GM12878 (cell line): ENCODE results near the gene SYNGR1. TPM values are rescaled to one million over a fixed set of nuclear protein-coding genes. Genes with fewer than 3 reads are reported as not detected.
"Not testable (repeated sequence)": the region's sequence is repeated elsewhere in the genome, so short reads cannot be mapped to it uniquely, and the experiment has no call there.

Experiments used
- ATAC-seq: fragments of 200-7000 bp; cut with Tn5 transposase; 3 replicates; pipeline ENCODE4 v1.9.1; 2020; ENCODE audit warnings: mild to moderate bottlenecking, moderate library complexity
- BruUV-seq: library from RNA; stranded (reverse); fragments of 400-500 nt; replicated peaks from 2 replicates; lab custom pipeline; 2021; lab: Mats Ljungman, UMichigan
- CTCF ChIA-PET: fragments of 300-600 bp; sonication (Branson Sonifier 250); formaldehyde crosslinking; extraction: SDS; loops from one replicate; lab custom pipeline; 2021; ENCODE audit warnings: inconsistent platforms; lab: Yijun Ruan, JAX
- POLR2A ChIA-PET: fragments of 350-600 bp; formaldehyde crosslinking; extraction: SDS; loops from one replicate; lab custom pipeline; 2021; ENCODE audit warnings: inconsistent platforms; lab: Charles Lee
- RAD21 ChIA-PET: fragments of 300-600 bp; sonication (Branson Sonifier 250); formaldehyde crosslinking; loops from one replicate; lab custom pipeline; 2023; ENCODE audit warnings: antibody characterized with exemption; ENCODE audit not compliant: unreplicated experiment; lab: Charles Lee
- SMC1A ChIA-PET: fragments of 300-600 bp; sonication (Branson Sonifier 250); formaldehyde crosslinking; loops from one replicate; lab custom pipeline; 2023; ENCODE audit not compliant: unreplicated experiment, uncharacterized antibody; lab: Charles Lee
- DNase-seq: peaks from one replicate; pipeline ENCODE4 v3.0.0-alpha.2; 2011; ENCODE audit warnings: low read depth, low spot score
- FAIRE-seq: peaks from 3 replicates; lab custom pipeline; 2011; peaks lifted over from hg19 to GRCh38; lab: Jason Lieb, UNC
- H2AFZ ChIP-seq: 2 replicates; pipeline ENCODE4 v1.6.0; 2011; ENCODE audit warnings: low read depth, low read length, control low read depth; ENCODE audit not compliant: control insufficient read depth
- H3K27ac ChIP-seq: 2 replicates; pipeline ENCODE4 v1.5.1; 2011; ENCODE audit warnings: control low read depth; ENCODE audit not compliant: control insufficient read depth, insufficient read depth
- H3K27me3 ChIP-seq, 2 experiments: replicated peaks in 1 of 2; 2 replicates each; pipeline versions ENCODE4 v1.6.0 to v1.6.1; 2011; ENCODE audit warnings: low read length in 1 of 2; ENCODE audit not compliant: control insufficient read depth in 2 of 2, insufficient read depth in 2 of 2
- H3K36me3 ChIP-seq, 2 experiments: 2 replicates each; pipeline ENCODE4 v1.5.1; 2011; ENCODE audit warnings: low read length in 1 of 2; ENCODE audit not compliant: control insufficient read depth in 2 of 2, insufficient read depth in 2 of 2
- H3K4me1 ChIP-seq: 2 replicates; pipeline ENCODE4 v1.6.1; 2011; ENCODE audit warnings: mild to moderate bottlenecking, low read length, moderate library complexity, mixed read lengths; ENCODE audit not compliant: control insufficient read depth, insufficient read depth
- H3K4me2 ChIP-seq: 2 replicates; pipeline ENCODE4 v1.6.0; 2011; ENCODE audit warnings: control low read depth; ENCODE audit not compliant: control insufficient read depth, insufficient read depth
- H3K4me3 ChIP-seq: fragments of 200-600 bp; sonication (generic); 2 replicates; pipeline ENCODE4 v1.5.1; 2016
- H3K79me2 ChIP-seq: 2 replicates; pipeline ENCODE4 v1.6.0; 2011; ENCODE audit warnings: low read length; ENCODE audit not compliant: control insufficient read depth, insufficient read depth
- H3K9ac ChIP-seq: 2 replicates; pipeline ENCODE4 v1.8.0; 2011; ENCODE audit warnings: low read length, control low read depth, mixed read lengths; ENCODE audit not compliant: control insufficient read depth, insufficient read depth
- H3K9me3 ChIP-seq: replicated peaks from 3 replicates; pipeline ENCODE4 v1.5.1; 2011; ENCODE audit warnings: mild to moderate bottlenecking, low read length; ENCODE audit not compliant: control insufficient read depth, insufficient read depth
- H4K20me1 ChIP-seq: 2 replicates; pipeline ENCODE4 v1.6.0; 2011; ENCODE audit not compliant: control insufficient read depth, insufficient read depth
- MEF2A ChIP-seq: IDR thresholded peaks from 2 replicates; pipeline ENCODE4 v1.6.1; 2011; ENCODE audit warnings: low read depth, mild to moderate bottlenecking, low read length, moderate library complexity; ENCODE audit not compliant: insufficient read depth
- NR2C1 ChIP-seq: fragments of 450-650 bp; IDR thresholded peaks from 2 replicates; pipeline ENCODE4 v1.6.1; 2017; ENCODE audit warnings: antibody characterized with exemption, mild to moderate bottlenecking, moderate library complexity
- RAD21 ChIP-seq: IDR thresholded peaks from 2 replicates; pipeline ENCODE4 v1.6.1; 2011; ENCODE audit warnings: mild to moderate bottlenecking, low read depth, low read length, moderate library complexity; ENCODE audit not compliant: insufficient read depth
- RCOR1 ChIP-seq: conservative IDR thresholded peaks from 2 replicates; pipeline ENCODE4 v1.6.1; 2012; ENCODE audit warnings: low read depth, low read length, improper control_type of control experiment
- SREBF1 ChIP-seq: IDR thresholded peaks from 2 replicates; pipeline ENCODE4 v1.6.1; 2012; ENCODE audit warnings: mild to moderate bottlenecking, low read length
- TBL1XR1 ChIP-seq: IDR thresholded peaks from 2 replicates; pipeline ENCODE4 v1.6.1; 2012; ENCODE audit warnings: low read depth, low read length, improper control_type of control experiment
- WGBS: methylation state at CpG from one replicate; pipeline ENCODE4 v1.1.6; 2016; ENCODE audit warnings: low lambda C conversion rate; ENCODE audit not compliant: insufficient replicate concordance, insufficient coverage; ENCODE audit errors: missing lambda C conversion rate; 5-methylcytosine and 5-hydroxymethylcytosine counted together
- in situ Hi-C: fragments of 300-500 bp; cut with MboI; formaldehyde crosslinking; loops from 9 replicates; pipeline ENCODE4 v1.14.3; 2018; ENCODE audit warnings: mixed read lengths
- intact Hi-C: fragments of 100-400 bp; cut with micrococcal nuclease; formaldehyde crosslinking; loops from one replicate; pipeline ENCODE4 v1.14.2; 2022; ENCODE audit not compliant: unreplicated experiment
- polyA plus RNA-seq, 11 experiments: library from polyadenylated mRNA; depleted of rRNA in 4 of 11; unstranded in 6 of 11; stranded (reverse) in 5 of 11; fragments of >200 nt; fragmentation: Nextera tagmentation in 4 of 11; fragmentation: Illumina TruSeq in 1 of 11; extraction: Ambion mirVana in 4 of 11; extraction: Trizol in 1 of 11; gene quantifications; 1 replicate in 1 of 11; 2 replicates in 10 of 11; pipeline versions ENCODE4 v1.2.1 to v1.2.3, GENCODE V29; 2011 to 2016; ENCODE audit warnings: inconsistent platforms in 2 of 11, missing spikeins in 2 of 11, low read depth in 1 of 11
- total RNA-seq, 4 experiments: library from RNA; depleted of rRNA in 3 of 4; stranded (reverse); fragments of >200 nt in 3 of 4; fragmentation: Illumina TruSeq in 1 of 4; extraction: Trizol in 1 of 4; gene quantifications; 2 replicates each; pipeline versions ENCODE4 v1.2.1 to v1.2.3, GENCODE V29; 2013 to 2021
- TF ChIP-seq, protein P1 (sequence below): fragments of 450-650 bp; IDR thresholded peaks from 2 replicates; pipeline ENCODE4 v1.6.1; 2016; ENCODE audit warnings: mild to moderate bottlenecking
- TF ChIP-seq, protein P2 (sequence below): IDR thresholded peaks from 2 replicates; pipeline ENCODE4 v1.6.1; 2012; ENCODE audit warnings: mild to moderate bottlenecking, low read depth, low read length
- TF ChIP-seq, protein P3 (sequence below): IDR thresholded peaks from 2 replicates; pipeline ENCODE4 v1.6.1; 2012; ENCODE audit warnings: low read depth, low read length, improper control_type of control experiment

SYNGR1 gene
- total and polyA plus RNA-seq, 10 of the 15 experiments (the other 5 are each of a cell fraction or from before 2014, with no cell fraction given), result 0.87 to 9.2 (median 3.5) TPM

DNA sequence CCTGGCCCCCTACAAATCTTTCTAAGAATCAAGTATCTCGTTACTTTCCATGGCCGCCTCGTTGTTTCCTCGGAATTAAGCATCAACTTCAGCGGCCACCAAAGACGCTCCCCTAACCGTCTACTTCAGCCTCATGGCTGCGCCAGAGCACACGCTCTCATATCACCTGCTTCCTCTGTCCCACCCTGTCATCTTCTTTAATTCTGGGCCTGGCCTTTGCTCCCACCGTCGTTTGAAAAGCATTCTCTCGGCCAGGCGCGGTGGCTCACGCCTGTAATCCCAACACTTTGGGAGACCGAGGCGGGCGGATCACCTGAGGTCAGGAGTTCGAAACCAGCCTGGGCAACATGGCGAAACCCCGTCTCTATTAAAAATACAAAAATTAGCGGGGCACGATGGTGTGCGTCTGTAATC, 29.2 kb upstream of the SYNGR1 start:
- H4K20me1 ChIP-seq, result peaks cover 10% of the 10 kb centered on the region
- intact Hi-C loops, BruUV-seq, H3K27me3 ChIP-seq, H3K27ac ChIP-seq, ATAC-seq, H3K9me3 ChIP-seq, H2AFZ ChIP-seq, in situ Hi-C loops, DNase-seq, H3K4me1 ChIP-seq, FAIRE-seq: not testable (repeated sequence)
- H3K4me2 ChIP-seq, result peak overlapping the region; percentile 91
- ChIA-PET CTCF (interaction anchor here (0.7 to 6.9 kb wide), 9 partner anchors 12 to 209 kb away, joined by 3 to 88 read pairs (median 5); no protein-coding TSS in a partner anchor), RAD21 (interaction anchor here (1.2 to 7.0 kb wide), 6 partner anchors 11 to 196 kb away, joined by 3 to 76 read pairs (median 6); partner anchors contain the start of gene SYNGR1), SMC1A (interaction anchor here (0.9 to 5.5 kb wide), 2 partner anchors 12 to 209 kb away, joined by 3 to 36 read pairs; no protein-coding TSS in a partner anchor), POLR2A (interaction anchor here (0.7 to 4.0 kb wide), 9 partner anchors 12 to 724 kb away, joined by 3 to 32 read pairs (median 5); partner anchors contain the start of genes CBX7 and SYNGR1)
- peak overlapping the region; percentile 83; the same call in 1 of the 2 replicates for H3K4me3 ChIP-seq
- peaks cover 39% of the 10 kb centered on the region for H3K79me2 ChIP-seq
- TF ChIP-seq, protein P1, sequence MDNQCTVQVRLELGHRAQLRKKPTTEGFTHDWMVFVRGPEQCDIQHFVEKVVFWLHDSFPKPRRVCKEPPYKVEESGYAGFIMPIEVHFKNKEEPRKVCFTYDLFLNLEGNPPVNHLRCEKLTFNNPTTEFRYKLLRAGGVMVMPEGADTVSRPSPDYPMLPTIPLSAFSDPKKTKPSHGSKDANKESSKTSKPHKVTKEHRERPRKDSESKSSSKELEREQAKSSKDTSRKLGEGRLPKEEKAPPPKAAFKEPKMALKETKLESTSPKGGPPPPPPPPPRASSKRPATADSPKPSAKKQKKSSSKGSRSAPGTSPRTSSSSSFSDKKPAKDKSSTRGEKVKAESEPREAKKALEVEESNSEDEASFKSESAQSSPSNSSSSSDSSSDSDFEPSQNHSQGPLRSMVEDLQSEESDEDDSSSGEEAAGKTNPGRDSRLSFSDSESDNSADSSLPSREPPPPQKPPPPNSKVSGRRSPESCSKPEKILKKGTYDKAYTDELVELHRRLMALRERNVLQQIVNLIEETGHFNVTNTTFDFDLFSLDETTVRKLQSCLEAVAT, result peak; percentile 73
- H3K9ac ChIP-seq, result peak overlapping the region; percentile 96; the same call in 1 of the 2 replicates
- H3K36me3 ChIP-seq, result peaks cover 15% of the 10 kb centered on the region in 2 experiments
- 95% methylated on average over 22 of the region's 24 CpGs for WGBS

DNA sequence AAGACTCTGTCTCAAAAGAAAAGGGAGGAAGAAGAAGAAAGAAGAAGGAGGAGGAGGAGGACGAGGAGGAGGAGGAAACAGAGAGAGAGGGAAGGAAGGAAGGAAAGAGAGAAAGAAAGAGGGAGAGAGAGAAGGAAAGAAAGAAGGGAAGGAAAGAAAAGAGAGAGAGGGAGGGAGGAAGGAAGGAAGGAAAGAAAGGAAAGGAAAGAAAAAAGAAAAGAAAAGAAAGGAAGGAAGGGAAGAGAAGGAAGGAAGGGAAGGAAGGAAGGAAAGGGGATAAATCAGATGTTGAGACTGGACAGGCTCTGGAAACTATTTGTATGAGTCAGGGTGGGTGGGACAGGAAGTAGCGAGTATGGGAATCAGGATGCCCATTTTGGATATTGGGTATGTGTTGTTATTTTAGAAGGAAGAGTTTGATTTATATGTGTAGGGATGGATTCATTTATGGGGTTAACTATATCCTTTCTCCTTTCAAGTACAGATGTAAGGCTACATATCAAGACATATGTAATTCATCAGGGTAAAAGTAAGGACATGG, 24.3 kb upstream of the SYNGR1 start:
- ChIA-PET RAD21 (no interaction called here), POLR2A (no interaction called here), CTCF (no interaction called here), SMC1A (interaction anchor here (0.7 kb wide), 1 partner anchor 73 kb away, joined by 3 read pairs; no protein-coding TSS in a partner anchor)
- intact Hi-C loops, result no loop called here
- no peak overlapping the region for H3K9ac ChIP-seq
- FAIRE-seq, result no peak
- no peaks in the 10 kb centered on the region; the same call in 1 of the 2 replicates for H3K4me1 ChIP-seq
- H3K4me3 ChIP-seq, result no peak overlapping the region
- in situ Hi-C loops, result no loop called here
- ATAC-seq, result no peak
- H2AFZ ChIP-seq, result no peak overlapping the region
- no TSS peak for BruUV-seq
- WGBS, result 17% methylated on average over 2 of the region's 2 CpGs
- no peak for DNase-seq
- H3K36me3 ChIP-seq, result no peaks in the 10 kb centered on the region
- H3K27me3 ChIP-seq, result no peaks in the 10 kb centered on the region
- no peak overlapping the region for H3K4me2 ChIP-seq
- H4K20me1 ChIP-seq, result no peaks in the 10 kb centered on the region
- no peak overlapping the region for H3K27ac ChIP-seq
- H3K79me2 ChIP-seq, result no peaks in the 10 kb centered on the region
- H3K9me3 ChIP-seq, result no peaks in the 10 kb centered on the region
- TF ChIP-seq RAD21 (no peak), NR2C1 (no peak), SREBF1 (no peak), MEF2A (no peak), RCOR1 (no peak), TBL1XR1 (no peak)
- TF ChIP-seq, protein P2, sequence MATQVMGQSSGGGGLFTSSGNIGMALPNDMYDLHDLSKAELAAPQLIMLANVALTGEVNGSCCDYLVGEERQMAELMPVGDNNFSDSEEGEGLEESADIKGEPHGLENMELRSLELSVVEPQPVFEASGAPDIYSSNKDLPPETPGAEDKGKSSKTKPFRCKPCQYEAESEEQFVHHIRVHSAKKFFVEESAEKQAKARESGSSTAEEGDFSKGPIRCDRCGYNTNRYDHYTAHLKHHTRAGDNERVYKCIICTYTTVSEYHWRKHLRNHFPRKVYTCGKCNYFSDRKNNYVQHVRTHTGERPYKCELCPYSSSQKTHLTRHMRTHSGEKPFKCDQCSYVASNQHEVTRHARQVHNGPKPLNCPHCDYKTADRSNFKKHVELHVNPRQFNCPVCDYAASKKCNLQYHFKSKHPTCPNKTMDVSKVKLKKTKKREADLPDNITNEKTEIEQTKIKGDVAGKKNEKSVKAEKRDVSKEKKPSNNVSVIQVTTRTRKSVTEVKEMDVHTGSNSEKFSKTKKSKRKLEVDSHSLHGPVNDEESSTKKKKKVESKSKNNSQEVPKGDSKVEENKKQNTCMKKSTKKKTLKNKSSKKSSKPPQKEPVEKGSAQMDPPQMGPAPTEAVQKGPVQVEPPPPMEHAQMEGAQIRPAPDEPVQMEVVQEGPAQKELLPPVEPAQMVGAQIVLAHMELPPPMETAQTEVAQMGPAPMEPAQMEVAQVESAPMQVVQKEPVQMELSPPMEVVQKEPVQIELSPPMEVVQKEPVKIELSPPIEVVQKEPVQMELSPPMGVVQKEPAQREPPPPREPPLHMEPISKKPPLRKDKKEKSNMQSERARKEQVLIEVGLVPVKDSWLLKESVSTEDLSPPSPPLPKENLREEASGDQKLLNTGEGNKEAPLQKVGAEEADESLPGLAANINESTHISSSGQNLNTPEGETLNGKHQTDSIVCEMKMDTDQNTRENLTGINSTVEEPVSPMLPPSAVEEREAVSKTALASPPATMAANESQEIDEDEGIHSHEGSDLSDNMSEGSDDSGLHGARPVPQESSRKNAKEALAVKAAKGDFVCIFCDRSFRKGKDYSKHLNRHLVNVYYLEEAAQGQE, result no peak
- TF ChIP-seq, protein P3, sequence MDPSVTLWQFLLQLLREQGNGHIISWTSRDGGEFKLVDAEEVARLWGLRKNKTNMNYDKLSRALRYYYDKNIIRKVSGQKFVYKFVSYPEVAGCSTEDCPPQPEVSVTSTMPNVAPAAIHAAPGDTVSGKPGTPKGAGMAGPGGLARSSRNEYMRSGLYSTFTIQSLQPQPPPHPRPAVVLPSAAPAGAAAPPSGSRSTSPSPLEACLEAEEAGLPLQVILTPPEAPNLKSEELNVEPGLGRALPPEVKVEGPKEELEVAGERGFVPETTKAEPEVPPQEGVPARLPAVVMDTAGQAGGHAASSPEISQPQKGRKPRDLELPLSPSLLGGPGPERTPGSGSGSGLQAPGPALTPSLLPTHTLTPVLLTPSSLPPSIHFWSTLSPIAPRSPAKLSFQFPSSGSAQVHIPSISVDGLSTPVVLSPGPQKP, result no peak
